Stimulated activated CD4-positive, alpha-beta T cell treated with anti-CD3 and anti-CD28 coated beads, Interleukin-15, amount 100 ng/mL, for 48 hours (primary cell): Measurements from ENCODE around the gene OLFML2B.

Experiments
- DNase-seq, 2 donors: peaks; one replicate each; pipeline ENCODE4 v3.0.0-alpha.2; 2020; ENCODE audit warnings: low read depth in 2 of 2

The OLFML2B gene

GRCh38 chr1:161978011-161978790 is 45.5 kb downstream of the OLFML2B start:
- DNase-seq: no peak

- DNase-seq: no peak
Measured at GRCh38 chr1:161973924-161974845, 49.5 kb downstream of the OLFML2B start.

DNA sequence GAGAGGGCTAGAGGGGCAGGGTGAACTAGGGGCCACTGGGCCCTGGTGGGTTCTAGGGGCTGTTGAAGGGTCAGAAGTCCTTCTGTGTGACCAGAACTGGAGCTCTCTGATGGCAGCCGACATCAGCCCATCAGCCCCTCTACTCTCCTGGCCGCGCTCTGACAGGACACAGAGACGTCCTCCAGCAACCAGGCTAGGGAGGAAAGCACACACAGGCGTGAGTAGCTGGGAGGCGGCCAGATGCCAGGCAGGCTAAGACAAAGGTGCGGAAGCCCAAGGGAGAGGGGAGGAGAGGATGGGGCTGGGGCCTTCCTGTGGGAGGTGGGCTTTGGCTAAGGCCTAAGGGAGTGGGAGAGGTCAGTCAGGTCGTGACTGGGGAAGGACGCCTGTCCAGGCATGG is 50.8 kb downstream of the OLFML2B start:
- no peak for DNase-seq

DNA sequence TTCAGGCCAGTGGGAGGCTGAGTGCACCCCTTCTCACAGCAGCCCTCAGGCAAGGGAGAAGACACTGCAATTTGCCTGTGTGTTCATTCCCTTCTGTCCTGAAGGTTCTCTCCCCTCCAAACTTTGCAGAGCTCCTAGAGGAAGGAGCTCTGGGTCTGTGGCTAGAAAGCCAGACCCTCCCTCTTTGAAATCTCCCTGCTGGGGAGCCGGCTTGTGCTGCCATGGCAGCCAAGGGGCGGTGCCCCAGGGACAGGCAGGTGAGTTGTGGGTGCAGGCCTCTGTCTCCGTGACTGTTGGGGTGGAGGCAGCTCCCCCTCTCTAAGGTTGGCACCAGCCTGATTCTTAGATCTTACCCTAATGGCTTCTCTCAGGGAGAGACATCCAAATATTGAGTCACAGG is 53.0 kb downstream of the OLFML2B start:
- no peak for DNase-seq

DNA sequence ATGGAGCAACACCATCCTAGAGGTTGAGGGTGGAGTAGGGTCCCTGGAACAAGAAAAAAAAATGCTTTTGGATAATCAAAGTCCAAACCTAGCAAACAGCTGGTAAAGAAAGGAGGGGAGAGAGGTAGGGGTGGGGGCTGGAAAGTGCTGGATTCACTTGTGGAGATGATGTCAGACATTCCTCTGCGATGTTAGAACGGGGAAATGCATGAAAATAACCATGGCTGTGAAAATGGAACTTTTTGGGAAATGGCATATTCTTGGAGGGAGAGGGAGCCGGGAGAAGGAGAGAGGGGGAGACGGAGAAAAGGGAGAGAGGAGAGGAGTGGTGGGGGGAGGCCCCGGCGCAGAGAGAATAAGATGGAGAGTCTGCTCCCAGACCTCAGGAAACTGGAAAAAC is 53.6 kb downstream of the OLFML2B start:
- no peak for DNase-seq

- DNase-seq: no peak
Measured at GRCh38 chr1:161966067-161966466, 57.6 kb downstream of the OLFML2B start.

DNA sequence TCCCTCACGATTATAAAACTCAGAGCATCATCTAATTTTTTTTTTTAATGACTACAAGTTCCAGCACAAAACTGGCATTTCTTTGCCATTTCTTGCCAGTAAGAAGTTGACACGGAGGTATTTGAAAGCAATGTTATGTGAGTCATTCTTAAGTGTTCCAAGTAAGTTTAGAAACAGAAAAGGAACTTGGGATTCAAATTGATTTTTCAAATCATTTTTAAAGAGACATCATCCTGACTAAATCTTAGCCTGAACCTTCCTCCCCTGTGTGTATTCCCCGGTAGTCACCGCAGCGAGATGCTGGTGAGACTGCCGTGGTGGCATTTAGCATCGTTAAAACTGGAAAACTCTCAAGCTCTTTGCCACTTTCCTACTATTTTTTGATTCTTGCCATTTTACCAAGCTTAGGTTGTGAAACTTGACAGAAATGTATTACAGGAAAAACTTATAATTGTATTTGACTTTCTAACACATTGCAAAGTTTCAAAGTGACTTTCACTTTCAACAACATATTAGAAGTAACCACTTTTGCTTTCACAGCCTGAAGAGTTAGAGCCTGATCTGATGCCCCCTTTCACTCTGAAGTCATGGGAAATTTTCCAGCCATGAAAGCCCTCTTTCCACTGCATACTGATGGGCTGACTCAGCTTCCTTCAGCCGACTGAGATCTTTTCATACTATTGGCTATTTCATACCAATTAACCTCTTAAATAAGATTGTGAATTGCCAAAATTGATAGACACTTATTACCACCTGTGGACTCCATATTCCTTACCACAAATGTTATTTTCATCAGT is 61.4 kb downstream of the OLFML2B start:
- DNase-seq: peak; percentile 8 to 28

DNA sequence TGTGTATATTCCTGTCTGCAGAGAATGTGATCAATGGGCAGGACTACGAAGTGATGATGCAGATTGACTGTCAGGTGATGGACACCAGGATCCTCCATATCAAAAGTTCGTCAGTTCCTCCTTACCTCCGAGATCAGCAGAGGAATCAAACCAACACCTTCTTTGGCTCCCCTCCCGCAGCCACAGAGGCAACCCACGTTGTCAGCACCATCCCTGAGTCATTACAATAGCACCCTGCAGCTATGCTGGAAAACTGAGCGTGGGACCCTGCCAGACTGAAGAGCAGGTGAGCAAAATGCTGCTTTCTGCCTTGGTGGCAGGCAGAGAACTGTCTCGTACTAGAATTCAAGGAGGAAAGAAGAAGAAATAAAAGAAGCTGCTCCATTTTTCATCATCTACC is 65.2 kb downstream of the OLFML2B start:
- DNase-seq: no peak

- no peak for DNase-seq
Measured at GRCh38 chr1:161956930-161957329, 66.7 kb downstream of the OLFML2B start.

DNA sequence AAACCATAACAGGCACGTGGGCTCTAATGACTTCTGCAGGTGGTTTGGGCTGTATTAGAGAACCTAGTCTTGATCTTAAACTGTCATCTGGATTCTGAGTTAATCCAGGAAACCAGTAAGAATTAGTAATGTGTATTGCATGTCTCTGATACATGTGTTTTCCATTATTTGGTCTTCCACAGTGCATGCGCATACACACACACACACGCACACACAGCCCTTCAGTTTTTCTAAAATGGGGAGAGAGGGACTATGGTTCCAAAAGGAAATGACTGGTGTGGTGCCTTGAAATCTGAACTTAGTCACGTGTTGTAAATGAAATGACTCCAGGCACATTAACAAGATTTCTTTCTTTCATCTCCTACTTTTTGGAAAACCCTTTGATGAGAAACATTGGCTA is 67.6 kb downstream of the OLFML2B start:
- no peak for DNase-seq

DNA sequence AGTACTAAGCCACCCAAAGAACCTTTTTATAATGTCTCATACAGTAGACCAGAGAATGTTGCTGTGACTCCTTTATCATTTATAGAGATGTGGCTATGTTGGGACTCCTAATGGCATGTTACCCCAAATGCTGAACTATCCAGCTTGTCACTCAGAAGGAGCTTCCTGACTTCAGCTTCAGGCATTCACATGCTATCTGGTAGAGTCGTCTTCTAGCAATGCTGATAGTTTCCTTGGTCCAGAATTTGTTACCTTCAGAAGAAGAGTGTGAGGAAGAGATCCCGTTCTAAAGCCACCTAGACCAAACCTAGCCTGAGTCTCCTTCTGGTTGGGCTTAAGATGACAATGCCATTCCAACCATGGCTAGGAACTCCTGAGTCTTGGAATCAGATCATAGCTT is 68.1 kb downstream of the OLFML2B start:
- DNase-seq: no peak

- DNase-seq: no peak
Measured at GRCh38 chr1:161954466-161954865, 69.2 kb downstream of the OLFML2B start.

GRCh38 chr1:161954050-161954449 is 69.6 kb downstream of the OLFML2B start:
- DNase-seq: no peak

DNA sequence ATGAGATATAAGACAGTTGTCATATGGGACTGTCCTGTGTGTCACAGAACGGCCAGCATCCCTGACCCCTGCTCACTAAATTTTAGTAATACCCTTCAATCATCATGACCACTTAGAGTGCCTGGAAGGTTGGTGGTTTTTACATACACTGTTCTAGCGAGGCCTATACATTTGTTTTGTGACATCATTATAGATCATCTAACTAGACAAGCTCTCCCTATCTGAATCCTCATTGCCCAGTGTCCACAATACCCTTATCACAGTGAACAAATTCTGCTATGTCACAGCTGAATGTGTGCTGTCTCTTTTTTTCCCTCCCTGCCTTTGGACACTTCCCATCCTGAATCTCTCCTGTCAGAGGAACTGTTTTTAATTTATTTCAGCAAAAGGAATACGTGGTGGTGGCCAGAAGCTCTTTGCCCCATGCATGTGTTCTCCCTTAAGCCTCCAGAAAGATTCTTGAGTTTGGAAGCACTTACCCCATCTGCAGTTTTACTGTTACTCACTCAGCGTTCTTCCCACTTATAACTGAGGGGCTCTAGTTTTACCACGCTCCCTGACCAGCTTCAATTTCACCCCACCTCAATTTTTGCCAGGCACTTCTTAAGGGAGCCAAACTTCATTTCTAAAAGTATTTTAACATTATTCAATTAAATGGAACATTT is 70.3 kb downstream of the OLFML2B start:
- no peak for DNase-seq

DNA sequence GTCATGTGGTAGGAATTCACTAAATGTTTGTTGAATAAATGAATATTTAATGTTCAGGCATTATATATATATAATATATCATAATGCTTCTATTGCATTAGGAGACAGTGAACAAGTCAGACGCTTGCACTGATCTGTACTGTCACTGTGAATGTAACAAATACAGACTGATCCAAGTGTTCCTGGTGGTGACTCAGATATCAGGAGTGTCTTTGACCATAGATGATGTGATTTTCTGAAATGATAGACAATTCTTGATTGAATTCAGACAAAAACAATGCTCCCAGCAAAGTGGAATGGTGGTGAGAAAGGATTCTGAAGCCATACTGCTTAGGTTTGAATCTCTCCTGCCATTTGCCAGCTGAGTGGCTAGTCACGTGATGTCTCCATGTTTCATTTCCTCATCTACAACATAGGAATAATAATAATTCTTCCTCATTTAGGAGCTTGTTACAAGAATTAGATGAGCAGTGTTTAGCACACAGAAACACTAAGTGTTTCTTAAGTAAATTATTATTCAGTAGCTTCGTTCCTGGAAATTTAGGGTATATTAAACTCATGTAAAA is 71.0 kb downstream of the OLFML2B start:
- DNase-seq: no peak

DNA sequence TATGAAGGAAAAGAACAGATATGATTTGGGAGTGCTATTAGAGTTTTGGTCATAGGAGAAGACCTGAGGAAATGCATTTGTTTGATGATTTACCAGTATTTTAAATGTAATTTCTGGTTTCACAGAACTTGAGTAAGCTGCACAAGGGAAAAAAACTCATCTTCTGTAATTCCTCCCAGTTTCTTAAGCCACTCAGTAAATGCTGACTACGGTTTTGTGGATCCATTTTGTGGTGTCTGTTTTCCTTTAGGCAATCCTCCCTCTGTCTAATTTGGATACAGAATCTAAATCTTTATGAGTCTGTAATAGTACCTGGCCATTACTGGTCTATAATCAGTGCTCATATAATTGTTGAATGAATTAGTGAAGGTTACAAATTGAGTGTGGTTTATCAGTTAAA is 72.0 kb downstream of the OLFML2B start:
- no peak for DNase-seq

GRCh38 chr1:161950377-161950776 is 73.3 kb downstream of the OLFML2B start:
- DNase-seq: no peak

GRCh38 chr1:161949548-161949947 is 74.1 kb downstream of the OLFML2B start:
- no peak for DNase-seq

- DNase-seq: no peak
Measured at GRCh38 chr1:161948435-161948834, 75.2 kb downstream of the OLFML2B start.

DNA sequence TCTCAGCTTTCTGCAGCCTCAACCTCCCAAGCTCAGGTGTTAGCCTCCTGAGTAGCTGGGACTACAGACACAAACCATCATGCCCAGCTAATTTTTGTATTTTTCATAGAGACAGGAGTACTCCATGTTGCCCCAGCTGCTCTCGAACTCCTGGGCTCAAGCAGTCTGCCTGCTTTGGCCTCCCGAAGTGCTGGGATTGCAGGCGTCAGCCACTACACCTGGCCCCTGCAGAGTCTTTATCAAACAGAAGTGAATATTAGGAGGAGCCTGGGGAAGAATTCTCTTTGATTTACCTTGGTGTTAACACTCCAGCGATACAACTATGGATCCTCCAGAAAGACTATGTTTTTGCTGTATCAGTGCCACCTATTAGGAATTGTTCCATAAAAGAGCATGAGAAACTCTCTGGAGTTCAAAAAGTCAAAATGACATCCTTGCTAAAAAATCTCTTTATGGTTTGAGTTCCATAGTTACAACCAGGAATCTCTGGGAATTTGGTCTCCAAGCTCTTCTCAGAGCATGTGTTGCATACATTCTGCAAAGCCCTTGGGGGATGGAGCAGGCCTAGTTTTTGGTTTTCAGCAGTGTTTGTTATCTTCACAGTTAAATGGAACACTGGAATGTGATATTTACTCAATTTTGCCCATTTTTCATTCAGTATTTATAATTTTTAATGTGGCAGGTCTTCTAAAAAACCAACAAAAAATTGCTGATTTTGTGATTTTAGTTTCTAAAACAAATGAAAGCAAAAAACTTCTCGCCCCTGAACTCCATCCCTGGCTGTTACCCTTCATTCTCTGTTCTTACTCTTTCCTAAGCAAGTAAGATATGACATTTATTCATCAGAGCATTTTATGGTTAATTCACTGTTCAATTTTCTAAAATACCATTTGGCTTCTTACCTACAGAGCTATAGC is 77.3 kb downstream of the OLFML2B start:
- DNase-seq: no peak
